Esophagus muscularis mucosa (tissue), 4 donors: ENCODE data around the gene GLP2R.

Experiments
- EP300 ChIP-seq: sonication (generic); formaldehyde crosslinking; IDR thresholded peaks from one replicate; pipeline ENCODE4 v1.6.1; 2017; ENCODE audit warnings: antibody characterized with exemption
- POLR2A ChIP-seq: fragments of 450-650 bp; IDR thresholded peaks from one replicate; pipeline ENCODE4 v1.6.1; 2017; ENCODE audit warnings: antibody characterized with exemption, moderate library complexity, mild to moderate bottlenecking, low read depth
- POLR2AphosphoS5 ChIP-seq, 2 donors: sonication (generic); formaldehyde crosslinking; IDR thresholded peaks; one replicate each; pipeline ENCODE4 v1.6.1; 2017; ENCODE audit warnings: antibody characterized with exemption in 2 of 2
- TF ChIP-seq, protein P1 (sequence below), 3 experiments: fragments of 200-600 bp in 2 of 3; fragments of 450-650 bp in 1 of 3; sonication (generic) in 2 of 3; IDR thresholded peaks; one replicate each; pipeline ENCODE4 v1.5.1; 2017 to 2019; ENCODE audit warnings: antibody characterized with exemption in 3 of 3, mild to moderate bottlenecking in 2 of 3, moderate library complexity in 1 of 3

DNA sequence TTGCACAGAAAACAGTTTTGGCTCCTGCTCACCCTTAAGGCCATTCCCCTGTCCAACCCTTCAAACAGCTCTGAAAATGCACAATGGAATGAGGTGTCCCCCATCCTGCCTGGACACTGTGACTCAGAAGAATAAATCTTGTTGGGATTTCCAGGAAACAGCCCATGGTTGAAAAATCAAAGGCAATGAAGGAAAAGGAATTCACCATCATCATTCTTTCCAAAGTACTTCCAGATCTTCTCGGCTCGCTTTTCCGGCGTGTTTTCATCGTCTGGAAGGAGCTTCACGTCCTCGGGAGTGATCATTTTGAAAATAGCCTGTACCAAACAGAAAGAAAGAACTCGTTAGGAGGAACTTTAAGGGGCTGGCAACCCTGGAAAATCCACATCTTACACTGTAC is 75.1 kb downstream of the GLP2R start:
- TF ChIP-seq, protein P1, sequence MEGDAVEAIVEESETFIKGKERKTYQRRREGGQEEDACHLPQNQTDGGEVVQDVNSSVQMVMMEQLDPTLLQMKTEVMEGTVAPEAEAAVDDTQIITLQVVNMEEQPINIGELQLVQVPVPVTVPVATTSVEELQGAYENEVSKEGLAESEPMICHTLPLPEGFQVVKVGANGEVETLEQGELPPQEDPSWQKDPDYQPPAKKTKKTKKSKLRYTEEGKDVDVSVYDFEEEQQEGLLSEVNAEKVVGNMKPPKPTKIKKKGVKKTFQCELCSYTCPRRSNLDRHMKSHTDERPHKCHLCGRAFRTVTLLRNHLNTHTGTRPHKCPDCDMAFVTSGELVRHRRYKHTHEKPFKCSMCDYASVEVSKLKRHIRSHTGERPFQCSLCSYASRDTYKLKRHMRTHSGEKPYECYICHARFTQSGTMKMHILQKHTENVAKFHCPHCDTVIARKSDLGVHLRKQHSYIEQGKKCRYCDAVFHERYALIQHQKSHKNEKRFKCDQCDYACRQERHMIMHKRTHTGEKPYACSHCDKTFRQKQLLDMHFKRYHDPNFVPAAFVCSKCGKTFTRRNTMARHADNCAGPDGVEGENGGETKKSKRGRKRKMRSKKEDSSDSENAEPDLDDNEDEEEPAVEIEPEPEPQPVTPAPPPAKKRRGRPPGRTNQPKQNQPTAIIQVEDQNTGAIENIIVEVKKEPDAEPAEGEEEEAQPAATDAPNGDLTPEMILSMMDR (IDR thresholded peaks at IDR 0.05), result no peak
- TF ChIP-seq POLR2AphosphoS5 (IDR thresholded peaks at IDR 0.05), result peak in 1 of 2 donors; percentile 14
- TF ChIP-seq EP300, result no peak
- no peak for TF ChIP-seq POLR2A
